OCI-LY7 (cell line): Measurements from ENCODE around the gene CLASP2.

Experiments
- EZH2phosphoT487 ChIP-seq: fragments of 200-600 bp; sonication (generic); IDR thresholded peaks from 2 replicates; pipeline ENCODE4 v1.6.1; 2018; ENCODE audit warnings: low read depth, borderline replicate concordance, mild to moderate bottlenecking, mixed run types, antibody characterized with exemption, low read length, moderate library complexity, mixed read lengths
- TF ChIP-seq, protein P1 (sequence below): fragments of 200-600 bp; sonication (generic); conservative IDR thresholded peaks from 2 replicates; pipeline ENCODE4 v1.5.1; 2014; ENCODE audit warnings: mild to moderate bottlenecking, antibody characterized with exemption, low read length, moderate library complexity, mixed read lengths

DNA sequence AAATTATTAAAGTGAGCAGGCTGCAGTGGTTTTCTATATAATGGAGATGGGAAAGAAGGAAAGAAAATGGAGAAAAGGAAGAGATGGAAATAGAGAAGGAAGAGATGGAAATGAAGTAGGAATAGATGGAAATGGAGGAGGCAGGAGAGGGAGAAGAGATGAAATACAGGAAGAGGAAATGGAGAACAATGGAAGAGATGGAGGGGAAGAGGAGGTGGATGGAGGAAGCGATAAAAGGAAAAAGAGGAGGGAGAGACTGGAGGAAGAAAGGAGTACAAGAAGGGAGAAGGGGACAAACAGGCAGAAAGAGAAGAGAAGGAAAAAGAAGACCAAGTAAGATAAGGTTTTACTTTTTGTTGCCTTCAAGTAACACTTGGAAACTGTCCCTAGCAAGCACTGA lies 67.6 kb downstream of the CLASP2 start:
- TF ChIP-seq, protein P1, sequence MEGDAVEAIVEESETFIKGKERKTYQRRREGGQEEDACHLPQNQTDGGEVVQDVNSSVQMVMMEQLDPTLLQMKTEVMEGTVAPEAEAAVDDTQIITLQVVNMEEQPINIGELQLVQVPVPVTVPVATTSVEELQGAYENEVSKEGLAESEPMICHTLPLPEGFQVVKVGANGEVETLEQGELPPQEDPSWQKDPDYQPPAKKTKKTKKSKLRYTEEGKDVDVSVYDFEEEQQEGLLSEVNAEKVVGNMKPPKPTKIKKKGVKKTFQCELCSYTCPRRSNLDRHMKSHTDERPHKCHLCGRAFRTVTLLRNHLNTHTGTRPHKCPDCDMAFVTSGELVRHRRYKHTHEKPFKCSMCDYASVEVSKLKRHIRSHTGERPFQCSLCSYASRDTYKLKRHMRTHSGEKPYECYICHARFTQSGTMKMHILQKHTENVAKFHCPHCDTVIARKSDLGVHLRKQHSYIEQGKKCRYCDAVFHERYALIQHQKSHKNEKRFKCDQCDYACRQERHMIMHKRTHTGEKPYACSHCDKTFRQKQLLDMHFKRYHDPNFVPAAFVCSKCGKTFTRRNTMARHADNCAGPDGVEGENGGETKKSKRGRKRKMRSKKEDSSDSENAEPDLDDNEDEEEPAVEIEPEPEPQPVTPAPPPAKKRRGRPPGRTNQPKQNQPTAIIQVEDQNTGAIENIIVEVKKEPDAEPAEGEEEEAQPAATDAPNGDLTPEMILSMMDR, result no peak
- TF ChIP-seq EZH2phosphoT487, result no peak
